CD4-positive, CD25-positive, alpha-beta regulatory T cell (primary cell): ENCODE results near the gene ERP44. TPM values are rescaled to one million over a fixed set of nuclear protein-coding genes. Genes with fewer than 3 reads are reported as not detected.

Experiments
- ATAC-seq, 2 donors: fragments of 150-1000 bp; cut with Tn5 transposase; one replicate each; pipeline ENCODE4 v1.10.0; 2021; ENCODE audit warnings: low read depth in 2 of 2, moderate number of reproducible peaks in 2 of 2, moderate library complexity in 1 of 2
- DNase-seq, 3 donors: peaks; one replicate each; pipeline versions ENCODE4 v3.0.0 to v3.0.0-alpha.2; 2012 to 2022; ENCODE audit warnings: mixed read lengths in 1 of 3
- H3K27ac ChIP-seq: one replicate; pipeline ENCODE4 v1.7.0; 2013; ENCODE audit warnings: mild to moderate bottlenecking, low read length; ENCODE audit not compliant: insufficient read depth, poor library complexity, severe bottlenecking
- H3K27me3 ChIP-seq: one replicate; pipeline ENCODE4 v1.7.0; 2013; ENCODE audit warnings: low read length; ENCODE audit not compliant: control insufficient read depth, insufficient read depth
- H3K36me3 ChIP-seq: one replicate; pipeline ENCODE4 v1.7.0; 2013; ENCODE audit warnings: mild to moderate bottlenecking, low read length, moderate library complexity; ENCODE audit not compliant: control insufficient read depth, insufficient read depth
- H3K4me1 ChIP-seq: 2 replicates; pipeline ENCODE4 v1.7.0; 2013; ENCODE audit warnings: mild to moderate bottlenecking, low read length; ENCODE audit not compliant: insufficient read depth, control insufficient read depth, poor library complexity, severe bottlenecking
- H3K4me3 ChIP-seq: one replicate; pipeline ENCODE4 v1.7.0; 2013; ENCODE audit warnings: low read depth, mild to moderate bottlenecking, low read length, moderate library complexity
- H3K9me3 ChIP-seq, 2 experiments: 1 replicate in 1 of 2; 2 replicates in 1 of 2; pipeline ENCODE4 v1.7.0; 2013; ENCODE audit warnings: low read length in 2 of 2, mild to moderate bottlenecking in 1 of 2, moderate library complexity in 1 of 2; ENCODE audit not compliant: control insufficient read depth in 2 of 2
- H3K27ac Mint-ChIP-seq, 3 donors: one replicate each; pipeline ENCODE4 v1.8.0; 2020 to 2022; ENCODE audit warnings: mild to moderate bottlenecking in 3 of 3, mixed read lengths in 3 of 3, moderate library complexity in 2 of 3
- H3K27me3 Mint-ChIP-seq: one replicate; pipeline ENCODE4 v1.8.0; 2022; ENCODE audit warnings: mild to moderate bottlenecking, mixed read lengths
- H3K36me3 Mint-ChIP-seq: one replicate; pipeline ENCODE4 v1.8.0; 2020; ENCODE audit warnings: mixed read lengths
- H3K4me1 Mint-ChIP-seq, 4 donors: one replicate each; pipeline ENCODE4 v1.8.0; 2020 to 2022; ENCODE audit warnings: mixed read lengths in 4 of 4, mild to moderate bottlenecking in 1 of 4
- H3K4me3 Mint-ChIP-seq, 4 donors: one replicate each; pipeline ENCODE4 v1.8.0; 2020 to 2022; ENCODE audit warnings: mild to moderate bottlenecking in 4 of 4, mixed read lengths in 4 of 4, moderate library complexity in 3 of 4
- H3K9me3 Mint-ChIP-seq, 7 donors: one replicate each; pipeline ENCODE4 v1.8.0; 2020 to 2022; ENCODE audit warnings: mixed read lengths in 7 of 7, mild to moderate bottlenecking in 3 of 7, moderate library complexity in 2 of 7
- polyA plus RNA-seq, 4 donors: library from polyadenylated mRNA; unstranded; fragments of 300-500 nt; fragmentation: Illumina TruSeq; gene quantifications; one replicate each; pipeline ENCODE4 v1.2.3, GENCODE V29; 2021
- total RNA-seq: library from RNA; stranded (reverse); gene quantifications from one replicate; pipeline ENCODE4 v1.2.3, GENCODE V29; 2022

ERP44 gene
- total and polyA plus RNA-seq, 5 donors from 2014 or later = 14.0 to 42.6 (median 35.0) TPM

- peaks cover 44% of the 10 kb centered on the region for H3K36me3 ChIP-seq
Observed at GRCh38 chr9:99962680-99963261, 136.0 kb downstream of the ERP44 start.

GRCh38 chr9:99955606-99956005 lies 143.2 kb downstream of the ERP44 start:
- peaks cover 7% of the 10 kb centered on the region for H3K4me1 ChIP-seq
- Mint-ChIP-seq H3K4me1 (peaks cover 25 to 41% (median 28%) of the 10 kb centered on the region in 4 donors), H3K27ac (peak overlapping the region in 1 of 3 donors; percentile 47), H3K4me3 (peak overlapping the region in 2 of 4 donors; percentile 19 to 30), H3K9me3 (no peaks in the 10 kb centered on the region), H3K36me3 (peaks cover 30% of the 10 kb centered on the region), H3K27me3 (no peaks in the 10 kb centered on the region)
- H3K27ac ChIP-seq = no peak overlapping the region
- H3K4me3 ChIP-seq = peak overlapping the region; percentile 32
- no peaks in the 10 kb centered on the region for H3K27me3 ChIP-seq
- ATAC-seq (no peak), DNase-seq (peak in 1 of 3 donors; percentile 12)
- H3K9me3 ChIP-seq = no peaks in the 10 kb centered on the region
- peaks cover 30% of the 10 kb centered on the region for H3K36me3 ChIP-seq

More at GRCh38 chr9:99962680-99963261, 136.0 kb downstream of the ERP44 start:
- no peak for ATAC-seq
- Histone ChIP-seq H3K27ac (no peak overlapping the region), H3K4me1 (no peaks in the 10 kb centered on the region), H3K27me3 (no peaks in the 10 kb centered on the region), H3K4me3 (no peak overlapping the region), H3K9me3 (no peaks in the 10 kb centered on the region)
- Mint-ChIP-seq H3K27me3 (no peaks in the 10 kb centered on the region), H3K27ac (no peak overlapping the region), H3K36me3 (peaks cover 44% of the 10 kb centered on the region), H3K9me3 (no peaks in the 10 kb centered on the region), H3K4me1 (peaks cover 2 to 17% (median 11%) of the 10 kb centered on the region in 4 donors), H3K4me3 (no peak overlapping the region)
- DNase-seq = no peak

GRCh38 chr9:99954819-99955218 lies 144.0 kb downstream of the ERP44 start:
- peak overlapping the region; percentile 4 for H3K4me3 ChIP-seq
- ATAC-seq (no peak), DNase-seq (peak in 1 of 3 donors; percentile 16)
- no peaks in the 10 kb centered on the region for H3K9me3 ChIP-seq
- H3K27me3 ChIP-seq = no peaks in the 10 kb centered on the region
- H3K27ac Mint-ChIP-seq = no peak overlapping the region
- H3K27me3 Mint-ChIP-seq = no peaks in the 10 kb centered on the region
- H3K36me3 ChIP-seq = peaks cover 24% of the 10 kb centered on the region
- peak overlapping the region in 1 of 4 donors; percentile 38 for H3K4me3 Mint-ChIP-seq
- H3K9me3 Mint-ChIP-seq = no peaks in the 10 kb centered on the region
- H3K4me1 ChIP-seq = peaks cover 7% of the 10 kb centered on the region
- peaks cover 32% of the 10 kb centered on the region for H3K36me3 Mint-ChIP-seq
- H3K27ac ChIP-seq = no peak overlapping the region
- H3K4me1 Mint-ChIP-seq = peaks cover 25 to 41% (median 30%) of the 10 kb centered on the region in 4 donors

- Mint-ChIP-seq H3K27ac (no peak overlapping the region), H3K36me3 (peaks cover 30% of the 10 kb centered on the region), H3K9me3 (no peaks in the 10 kb centered on the region), H3K27me3 (no peaks in the 10 kb centered on the region), H3K4me1 (peaks cover 25 to 39% (median 29%) of the 10 kb centered on the region in 4 donors), H3K4me3 (no peak overlapping the region)
- Histone ChIP-seq H3K4me1 (peaks cover 7% of the 10 kb centered on the region), H3K9me3 (no peaks in the 10 kb centered on the region), H3K27me3 (no peaks in the 10 kb centered on the region), H3K27ac (no peak overlapping the region), H3K4me3 (no peak overlapping the region), H3K36me3 (peaks cover 21% of the 10 kb centered on the region)
- ATAC-seq (no peak), DNase-seq (no peak)
Observed at GRCh38 chr9:99953861-99954507, 144.8 kb downstream of the ERP44 start.

- H3K4me1 Mint-ChIP-seq = peaks cover 3 to 26% (median 18%) of the 10 kb centered on the region in 4 donors
- ATAC-seq (no peak), DNase-seq (no peak)
- Histone ChIP-seq H3K9me3 (no peaks in the 10 kb centered on the region), H3K4me1 (no peaks in the 10 kb centered on the region), H3K4me3 (no peak overlapping the region), H3K27me3 (no peaks in the 10 kb centered on the region), H3K27ac (no peak overlapping the region), H3K36me3 (peaks cover 13% of the 10 kb centered on the region)
- no peak overlapping the region for H3K4me3 Mint-ChIP-seq
- H3K27ac Mint-ChIP-seq = no peak overlapping the region
- H3K27me3 Mint-ChIP-seq = no peaks in the 10 kb centered on the region
- H3K9me3 Mint-ChIP-seq = no peaks in the 10 kb centered on the region
- H3K36me3 Mint-ChIP-seq = peaks cover 21% of the 10 kb centered on the region
Observed at GRCh38 chr9:99948896-99949295, 149.9 kb downstream of the ERP44 start.

- ATAC-seq (no peak), DNase-seq (no peak)
- Mint-ChIP-seq H3K27me3 (no peaks in the 10 kb centered on the region), H3K36me3 (peaks cover 25% of the 10 kb centered on the region), H3K4me3 (no peak overlapping the region), H3K4me1 (peaks cover 0 to 25% (median 18%) of the 10 kb centered on the region in 4 donors), H3K27ac (no peak overlapping the region), H3K9me3 (no peaks in the 10 kb centered on the region)
- Histone ChIP-seq H3K4me3 (no peak overlapping the region), H3K4me1 (no peaks in the 10 kb centered on the region), H3K27ac (no peak overlapping the region), H3K9me3 (no peaks in the 10 kb centered on the region), H3K27me3 (no peaks in the 10 kb centered on the region), H3K36me3 (peaks cover 13% of the 10 kb centered on the region)
Observed at GRCh38 chr9:99948482-99948881, 150.3 kb downstream of the ERP44 start.

- DNase-seq (no peak), ATAC-seq (no peak)
- peaks cover 13% of the 10 kb centered on the region for H3K36me3 ChIP-seq
- Mint-ChIP-seq H3K27me3 (no peaks in the 10 kb centered on the region), H3K4me3 (no peak overlapping the region), H3K4me1 (peaks cover 1 to 22% (median 17%) of the 10 kb centered on the region in 4 donors), H3K36me3 (peaks cover 35% of the 10 kb centered on the region), H3K27ac (no peak overlapping the region), H3K9me3 (no peaks in the 10 kb centered on the region)
- no peak overlapping the region for H3K27ac ChIP-seq
- no peaks in the 10 kb centered on the region for H3K4me1 ChIP-seq
- no peak overlapping the region for H3K4me3 ChIP-seq
- no peaks in the 10 kb centered on the region for H3K9me3 ChIP-seq
- H3K27me3 ChIP-seq = no peaks in the 10 kb centered on the region
Observed at GRCh38 chr9:99947395-99947794, 151.4 kb downstream of the ERP44 start.
